Measurements from ENCODE around the gene MSANTD1.
"Not testable (repeated sequence)": the region's sequence is repeated elsewhere in the genome, so short reads cannot be mapped to it uniquely, and the experiment has no call there.

The MSANTD1 gene

GRCh38 chr4:3291969-3292570, 43.1 kb downstream of the MSANTD1 start:
- peak; percentile 18 for DNase-seq

GRCh38 chr4:3292571-3293400, 43.8 kb downstream of the MSANTD1 start, which contains the start of gene RGS12:
TSS of gene RGS12 (plus strand) at chr4:3293021. CDS start at chr4:3316171, 23,150 bp downstream.
- DNase-seq = peak; percentile 93

GRCh38 chr4:3293401-3294391, 44.7 kb downstream of the MSANTD1 start:
- DNase-seq = no peak

GRCh38 chr4:3294401-3295241, 45.7 kb downstream of the MSANTD1 start:
- DNase-seq = no peak

- no peak for DNase-seq
Observed at GRCh38 chr4:3295837-3296624, 47.1 kb downstream of the MSANTD1 start.

GRCh38 chr4:3296651-3297050, 47.7 kb downstream of the MSANTD1 start:
- DNase-seq = no peak

- DNase-seq = no peak
Observed at GRCh38 chr4:3297066-3297859, 48.3 kb downstream of the MSANTD1 start.

GRCh38 chr4:3299122-3299975, 50.4 kb downstream of the MSANTD1 start:
- DNase-seq = no peak

GRCh38 chr4:3299976-3300671, 51.2 kb downstream of the MSANTD1 start:
- DNase-seq = no peak

GRCh38 chr4:3300882-3301281, 51.9 kb downstream of the MSANTD1 start:
- not testable (repeated sequence) for DNase-seq

GRCh38 chr4:3301450-3302172, 52.7 kb downstream of the MSANTD1 start:
- no peak for DNase-seq

- DNase-seq = no peak
Observed at GRCh38 chr4:3302173-3302785, 53.3 kb downstream of the MSANTD1 start.

- DNase-seq = no peak
Observed at GRCh38 chr4:3302786-3303564, 54.0 kb downstream of the MSANTD1 start.

- DNase-seq = no peak
Observed at GRCh38 chr4:3303565-3303824, 54.5 kb downstream of the MSANTD1 start.

- no peak for DNase-seq
Observed at GRCh38 chr4:3303923-3304710, 55.2 kb downstream of the MSANTD1 start.
